ENCODE measurements around the gene ERC2. TPM values are rescaled to one million over a fixed set of nuclear protein-coding genes. Genes with fewer than 3 reads are reported as not detected.

Gene ERC2
- total RNA-seq, 2 experiments from 2014 or later: not detected

DNA sequence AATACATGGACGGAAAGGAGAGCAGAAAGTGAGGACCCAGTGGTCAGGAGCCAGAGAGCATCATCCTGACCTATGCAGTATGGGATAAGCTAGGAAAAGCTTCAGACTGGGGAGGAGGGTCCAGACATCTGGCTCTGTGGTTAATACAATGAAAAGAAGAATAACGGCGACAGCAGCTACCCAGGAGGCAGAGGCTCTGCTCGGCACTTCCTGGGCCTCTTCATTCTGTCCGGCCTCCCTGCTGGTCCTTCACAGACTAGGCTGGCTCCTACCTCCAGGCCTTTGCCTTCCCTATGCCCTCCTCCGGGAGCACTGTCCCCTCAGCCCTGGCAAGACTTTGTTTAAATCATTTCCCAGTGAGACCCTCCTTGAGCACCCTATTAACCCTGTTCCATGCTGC lies 922.3 kb downstream of the ERC2 start:
- Histone ChIP-seq H2AFZ (ENCODE audit: low read length) (no peak overlapping the region), H3K27ac (ENCODE audit: low read depth, low read length, poor library complexity, severe bottlenecking) (no peak overlapping the region), H3K4me3 (ENCODE audit: low read depth, low read length, poor library complexity, severe bottlenecking) (no peak overlapping the region), H3K4me1 (ENCODE audit: insufficient read depth, low read length, poor library complexity, severe bottlenecking) (no peaks in the 10 kb centered on the region), H3K36me3 (ENCODE audit: insufficient read depth, low read length) (no peaks in the 10 kb centered on the region), H3K9me3 (ENCODE audit: low read length) (no peaks in the 10 kb centered on the region), H3K79me2 (ENCODE audit: insufficient read depth, low read depth, low read length) (no peaks in the 10 kb centered on the region), H4K20me1 (ENCODE audit: insufficient read depth, low read length) (no peaks in the 10 kb centered on the region), H3K9me2 (ENCODE audit: insufficient read depth, low read length) (no peaks in the 10 kb centered on the region), H3K4me2 (ENCODE audit: low read length) (no peak overlapping the region)
- TF ChIP-seq, protein P1, sequence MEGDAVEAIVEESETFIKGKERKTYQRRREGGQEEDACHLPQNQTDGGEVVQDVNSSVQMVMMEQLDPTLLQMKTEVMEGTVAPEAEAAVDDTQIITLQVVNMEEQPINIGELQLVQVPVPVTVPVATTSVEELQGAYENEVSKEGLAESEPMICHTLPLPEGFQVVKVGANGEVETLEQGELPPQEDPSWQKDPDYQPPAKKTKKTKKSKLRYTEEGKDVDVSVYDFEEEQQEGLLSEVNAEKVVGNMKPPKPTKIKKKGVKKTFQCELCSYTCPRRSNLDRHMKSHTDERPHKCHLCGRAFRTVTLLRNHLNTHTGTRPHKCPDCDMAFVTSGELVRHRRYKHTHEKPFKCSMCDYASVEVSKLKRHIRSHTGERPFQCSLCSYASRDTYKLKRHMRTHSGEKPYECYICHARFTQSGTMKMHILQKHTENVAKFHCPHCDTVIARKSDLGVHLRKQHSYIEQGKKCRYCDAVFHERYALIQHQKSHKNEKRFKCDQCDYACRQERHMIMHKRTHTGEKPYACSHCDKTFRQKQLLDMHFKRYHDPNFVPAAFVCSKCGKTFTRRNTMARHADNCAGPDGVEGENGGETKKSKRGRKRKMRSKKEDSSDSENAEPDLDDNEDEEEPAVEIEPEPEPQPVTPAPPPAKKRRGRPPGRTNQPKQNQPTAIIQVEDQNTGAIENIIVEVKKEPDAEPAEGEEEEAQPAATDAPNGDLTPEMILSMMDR (conservative IDR thresholded peaks at IDR 0.05; ENCODE audit: low read length): no peak
- TF ChIP-seq EZH2phosphoT487 (IDR thresholded peaks at IDR 0.05; ENCODE audit: borderline replicate concordance, low read depth, low read length): no peak
- intact Hi-C loops (cut with micrococcal nuclease; ENCODE audit: unreplicated experiment): loop anchor here (10.0 kb wide), 1 partner anchor 61 kb away; the partner anchor contains the start of gene WNT5A
- ChIA-PET CTCF (ENCODE audit: unreplicated experiment) (no interaction called here), POLR2A (no interaction called here)
- DNase-seq (ENCODE audit: low spot score): no peak
- no TSS peak for BruUV-seq (replicated peaks)

DNA sequence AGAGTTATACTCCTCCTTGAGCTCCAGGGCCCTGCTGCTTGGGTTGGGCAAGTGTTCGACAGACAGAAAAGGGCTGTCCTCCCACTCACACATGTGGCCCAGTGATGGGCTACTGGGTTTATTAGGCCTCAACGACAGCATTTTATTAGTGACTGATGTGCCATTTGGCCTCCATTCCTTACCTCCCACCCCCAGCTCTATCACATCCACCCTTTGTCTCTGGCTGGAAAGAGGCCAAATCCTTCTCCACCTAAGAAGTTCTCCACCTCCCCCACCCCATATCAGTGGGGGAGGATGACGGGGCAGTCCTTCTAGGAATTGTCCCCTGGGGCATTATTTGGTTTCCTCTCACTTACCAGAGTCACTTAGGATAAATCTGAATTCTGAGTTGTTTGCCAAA lies 924.0 kb downstream of the ERC2 start:
- no TSS peak for BruUV-seq (replicated peaks)
- H3K79me2 ChIP-seq (ENCODE audit: insufficient read depth, low read depth, low read length): no peaks in the 10 kb centered on the region
- no peak overlapping the region for H3K27ac ChIP-seq (ENCODE audit: low read depth, low read length, poor library complexity, severe bottlenecking)
- H3K9me3 ChIP-seq (ENCODE audit: low read length): no peaks in the 10 kb centered on the region
- TF ChIP-seq, protein P1 (conservative IDR thresholded peaks at IDR 0.05; ENCODE audit: low read length): no peak
- no peak for TF ChIP-seq EZH2phosphoT487 (IDR thresholded peaks at IDR 0.05; ENCODE audit: borderline replicate concordance, low read depth, low read length)
- H3K4me1 ChIP-seq (ENCODE audit: insufficient read depth, low read length, poor library complexity, severe bottlenecking): no peaks in the 10 kb centered on the region
- H3K4me2 ChIP-seq (ENCODE audit: low read length): no peak overlapping the region
- H3K9me2 ChIP-seq (ENCODE audit: insufficient read depth, low read length): no peaks in the 10 kb centered on the region
- no peaks in the 10 kb centered on the region for H3K36me3 ChIP-seq (ENCODE audit: insufficient read depth, low read length)
- H3K4me3 ChIP-seq (ENCODE audit: low read depth, low read length, poor library complexity, severe bottlenecking): no peak overlapping the region
- CTCF ChIA-PET (ENCODE audit: unreplicated experiment): no interaction called here
- H2AFZ ChIP-seq (ENCODE audit: low read length): no peak overlapping the region
- POLR2A ChIA-PET: no interaction called here
- intact Hi-C loops (cut with micrococcal nuclease; ENCODE audit: unreplicated experiment): loop anchor here (10.0 kb wide), 1 partner anchor 59 kb away; the partner anchor contains the start of gene WNT5A
- no peaks in the 10 kb centered on the region for H4K20me1 ChIP-seq (ENCODE audit: insufficient read depth, low read length)
- DNase-seq (ENCODE audit: low spot score): no peak

GRCh38 chr3:55543181-55543614 lies 925.1 kb downstream of the ERC2 start:
- Histone ChIP-seq H3K36me3 (ENCODE audit: insufficient read depth, low read length) (no peaks in the 10 kb centered on the region), H3K4me3 (ENCODE audit: low read depth, low read length, poor library complexity, severe bottlenecking) (no peak overlapping the region), H3K9me2 (ENCODE audit: insufficient read depth, low read length) (no peaks in the 10 kb centered on the region), H3K4me1 (ENCODE audit: insufficient read depth, low read length, poor library complexity, severe bottlenecking) (no peaks in the 10 kb centered on the region), H3K27ac (ENCODE audit: low read depth, low read length, poor library complexity, severe bottlenecking) (no peak overlapping the region), H4K20me1 (ENCODE audit: insufficient read depth, low read length) (no peaks in the 10 kb centered on the region), H2AFZ (ENCODE audit: low read length) (no peak overlapping the region), H3K9me3 (ENCODE audit: low read length) (no peaks in the 10 kb centered on the region), H3K79me2 (ENCODE audit: insufficient read depth, low read depth, low read length) (no peaks in the 10 kb centered on the region), H3K4me2 (ENCODE audit: low read length) (no peak overlapping the region)
- no TSS peak for BruUV-seq (replicated peaks)
- no peak for DNase-seq (ENCODE audit: low spot score)
- ChIA-PET POLR2A (no interaction called here), CTCF (ENCODE audit: unreplicated experiment) (no interaction called here)
- intact Hi-C loops (cut with micrococcal nuclease; ENCODE audit: unreplicated experiment): loop anchor here (10.0 kb wide), 1 partner anchor 58 kb away; the partner anchor contains the start of gene WNT5A
- TF ChIP-seq EZH2phosphoT487 (IDR thresholded peaks at IDR 0.05; ENCODE audit: borderline replicate concordance, low read depth, low read length): no peak
- TF ChIP-seq, protein P1 (conservative IDR thresholded peaks at IDR 0.05; ENCODE audit: low read length): no peak

All from OCI-LY7 (cell line).